ENCODE measurements around the gene HHLA2.
"Not testable (repeated sequence)": the region's sequence is repeated elsewhere in the genome, so short reads cannot be mapped to it uniquely, and the experiment has no call there.

The HHLA2 gene

GRCh38 chr3:108354562-108354961 lies 58.2 kb downstream of the HHLA2 start:
- no peak overlapping the region for H3K4me3 ChIP-seq (replicated peaks; ENCODE audit: low read depth, low read length)
- TF ChIP-seq CTCF (IDR thresholded peaks at IDR 0.05; ENCODE audit: low read length, missing control alignments), result no peak
- no peak for DNase-seq (ENCODE audit: low read depth)

GRCh38 chr3:108357042-108357441 lies 60.7 kb downstream of the HHLA2 start:
- TF ChIP-seq CTCF (IDR thresholded peaks at IDR 0.05; ENCODE audit: low read length, missing control alignments), result no peak
- no peak for DNase-seq (ENCODE audit: low read depth)
- H3K4me3 ChIP-seq (replicated peaks; ENCODE audit: low read depth, low read length), result no peak overlapping the region

- DNase-seq (ENCODE audit: low read depth), result no peak
- H3K4me3 ChIP-seq (replicated peaks; ENCODE audit: low read depth, low read length), result no peak overlapping the region
- no peak for TF ChIP-seq CTCF (IDR thresholded peaks at IDR 0.05; ENCODE audit: low read length, missing control alignments)
These were observed 62.7 kb downstream of the HHLA2 start for GRCh38 chr3:108359011-108359410.

GRCh38 chr3:108376026-108376425 lies 79.7 kb downstream of the HHLA2 start:
- H3K4me3 ChIP-seq (replicated peaks; ENCODE audit: low read depth, low read length), result no peak overlapping the region
- DNase-seq (ENCODE audit: low read depth), result no peak
- TF ChIP-seq CTCF (IDR thresholded peaks at IDR 0.05; ENCODE audit: low read length, missing control alignments), result no peak

- H3K4me3 ChIP-seq (replicated peaks; ENCODE audit: low read depth, low read length), result no peak overlapping the region
- no peak for TF ChIP-seq CTCF (IDR thresholded peaks at IDR 0.05; ENCODE audit: low read length, missing control alignments)
- no peak for DNase-seq (ENCODE audit: low read depth)
These were observed 81.0 kb downstream of the HHLA2 start for GRCh38 chr3:108377384-108377783.

- no peak overlapping the region for H3K4me3 ChIP-seq (replicated peaks; ENCODE audit: low read depth, low read length)
- no peak for TF ChIP-seq CTCF (IDR thresholded peaks at IDR 0.05; ENCODE audit: low read length, missing control alignments)
- no peak for DNase-seq (ENCODE audit: low read depth)
These were observed 82.0 kb downstream of the HHLA2 start for GRCh38 chr3:108378153-108378951.

GRCh38 chr3:108378952-108379342 lies 82.6 kb downstream of the HHLA2 start:
- H3K4me3 ChIP-seq (replicated peaks; ENCODE audit: low read depth, low read length); DNase-seq (ENCODE audit: low read depth): not testable (repeated sequence)
